GM18858 (cell line): ENCODE results near the gene TIPARP.
A peak's percentile ranks its signal among the peaks of the same experiment; 100 is the strongest.

Source experiments
- ATAC-seq: cut with Tn5 transposase; IDR thresholded peaks from one replicate; pipeline ENCODE4 v1.9.1; 2021; ENCODE audit not compliant: unreplicated experiment

The TIPARP gene, protein sequence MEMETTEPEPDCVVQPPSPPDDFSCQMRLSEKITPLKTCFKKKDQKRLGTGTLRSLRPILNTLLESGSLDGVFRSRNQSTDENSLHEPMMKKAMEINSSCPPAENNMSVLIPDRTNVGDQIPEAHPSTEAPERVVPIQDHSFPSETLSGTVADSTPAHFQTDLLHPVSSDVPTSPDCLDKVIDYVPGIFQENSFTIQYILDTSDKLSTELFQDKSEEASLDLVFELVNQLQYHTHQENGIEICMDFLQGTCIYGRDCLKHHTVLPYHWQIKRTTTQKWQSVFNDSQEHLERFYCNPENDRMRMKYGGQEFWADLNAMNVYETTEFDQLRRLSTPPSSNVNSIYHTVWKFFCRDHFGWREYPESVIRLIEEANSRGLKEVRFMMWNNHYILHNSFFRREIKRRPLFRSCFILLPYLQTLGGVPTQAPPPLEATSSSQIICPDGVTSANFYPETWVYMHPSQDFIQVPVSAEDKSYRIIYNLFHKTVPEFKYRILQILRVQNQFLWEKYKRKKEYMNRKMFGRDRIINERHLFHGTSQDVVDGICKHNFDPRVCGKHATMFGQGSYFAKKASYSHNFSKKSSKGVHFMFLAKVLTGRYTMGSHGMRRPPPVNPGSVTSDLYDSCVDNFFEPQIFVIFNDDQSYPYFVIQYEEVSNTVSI

GRCh38 chr3:156674046-156674910, at the start of gene TIPARP:
TIPARP (plus strand) TSS chr3:156674590; CDS start chr3:156677698, 3,108 bp downstream.
- peak; percentile 73 for ATAC-seq

DNA sequence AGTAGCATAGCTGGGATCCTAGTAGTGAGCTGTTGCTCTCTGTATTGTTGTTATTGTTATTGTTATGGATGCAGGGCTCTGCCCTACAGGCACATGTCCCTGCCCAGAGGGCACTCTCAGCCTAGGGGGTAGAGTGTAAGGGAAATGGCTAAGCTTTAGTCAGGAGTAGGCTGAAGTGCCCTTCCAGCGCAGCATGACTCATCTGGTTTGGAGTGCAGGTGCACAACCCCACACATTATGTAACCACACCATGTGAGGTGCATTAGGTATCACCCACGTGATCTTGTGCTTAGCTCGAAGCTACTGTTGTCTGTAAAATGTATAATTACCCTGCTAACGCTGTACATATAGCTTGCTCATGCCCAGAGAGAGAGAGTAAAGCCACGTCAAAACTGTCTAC, 48.3 kb upstream of the TIPARP start:
- ATAC-seq = no peak

- ATAC-seq = no peak
These were observed 46.3 kb upstream of the TIPARP start for GRCh38 chr3:156627946-156628569.

- no peak for ATAC-seq
These were observed 45.4 kb upstream of the TIPARP start for GRCh38 chr3:156628836-156629618.

- no peak for ATAC-seq
These were observed 44.2 kb upstream of the TIPARP start for GRCh38 chr3:156630081-156630772.

GRCh38 chr3:156630773-156631093, 43.7 kb upstream of the TIPARP start:
- no peak for ATAC-seq

DNA sequence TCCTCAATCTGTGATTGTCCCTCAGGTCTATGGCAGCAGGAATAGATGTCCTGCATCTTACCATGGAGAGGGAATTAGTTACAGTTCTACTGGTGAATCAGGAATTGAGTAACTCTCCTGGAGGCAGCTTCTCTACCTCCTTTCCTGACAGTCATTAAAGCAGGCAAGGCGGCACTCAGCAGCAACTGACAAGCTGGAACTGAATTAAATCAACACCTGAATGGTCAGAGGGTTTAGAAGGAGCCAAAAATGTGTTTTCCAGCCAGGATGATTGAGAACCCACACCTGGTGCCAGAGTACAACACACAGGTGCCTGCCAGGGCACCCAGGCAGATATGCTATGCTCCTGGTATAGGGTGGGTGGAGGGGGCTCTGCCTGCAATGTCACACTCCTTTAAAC, 43.1 kb upstream of the TIPARP start:
- ATAC-seq = no peak

- no peak for ATAC-seq
These were observed 41.8 kb upstream of the TIPARP start for GRCh38 chr3:156632601-156633000.

GRCh38 chr3:156633335-156633734, 41.1 kb upstream of the TIPARP start:
- no peak for ATAC-seq

DNA sequence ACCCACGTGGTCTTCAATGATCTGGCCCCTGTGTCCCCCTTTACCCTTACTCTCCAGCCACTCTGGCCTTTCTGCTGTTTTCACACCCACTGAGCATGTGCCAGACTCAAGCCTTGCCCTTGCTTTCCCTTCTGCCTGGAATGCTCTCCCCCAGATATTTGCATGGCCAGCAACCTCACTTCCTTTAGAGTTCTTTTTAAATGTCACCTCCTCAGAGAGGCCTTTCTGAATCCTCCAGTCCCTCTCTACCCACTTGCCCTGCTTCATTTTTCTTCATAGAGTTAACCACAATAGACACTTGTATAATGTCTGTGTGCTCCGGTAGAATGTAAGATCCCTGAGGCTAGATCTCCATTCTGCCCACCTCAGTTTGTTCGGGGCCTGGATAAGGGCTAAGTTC, 39.4 kb upstream of the TIPARP start:
- no peak for ATAC-seq

DNA sequence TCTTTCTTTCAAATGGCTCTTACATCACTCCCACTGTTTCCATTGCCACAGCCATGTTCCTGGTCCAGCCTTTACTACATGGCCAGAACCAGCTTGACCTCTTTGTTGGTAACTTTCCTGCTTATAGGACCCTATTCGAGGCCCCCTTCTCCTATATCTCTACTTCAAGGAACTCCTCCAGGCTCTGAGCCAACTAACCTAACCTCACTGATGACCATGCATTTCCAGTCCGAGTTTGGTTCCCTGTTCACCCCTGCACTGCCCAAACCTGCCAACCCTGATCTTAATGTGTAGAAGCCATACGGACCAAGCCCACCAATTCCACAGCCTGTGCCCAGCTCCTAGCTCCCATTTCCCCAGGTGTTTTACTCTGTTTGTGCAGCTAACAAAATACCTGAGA, 38.4 kb upstream of the TIPARP start:
- ATAC-seq = no peak

DNA sequence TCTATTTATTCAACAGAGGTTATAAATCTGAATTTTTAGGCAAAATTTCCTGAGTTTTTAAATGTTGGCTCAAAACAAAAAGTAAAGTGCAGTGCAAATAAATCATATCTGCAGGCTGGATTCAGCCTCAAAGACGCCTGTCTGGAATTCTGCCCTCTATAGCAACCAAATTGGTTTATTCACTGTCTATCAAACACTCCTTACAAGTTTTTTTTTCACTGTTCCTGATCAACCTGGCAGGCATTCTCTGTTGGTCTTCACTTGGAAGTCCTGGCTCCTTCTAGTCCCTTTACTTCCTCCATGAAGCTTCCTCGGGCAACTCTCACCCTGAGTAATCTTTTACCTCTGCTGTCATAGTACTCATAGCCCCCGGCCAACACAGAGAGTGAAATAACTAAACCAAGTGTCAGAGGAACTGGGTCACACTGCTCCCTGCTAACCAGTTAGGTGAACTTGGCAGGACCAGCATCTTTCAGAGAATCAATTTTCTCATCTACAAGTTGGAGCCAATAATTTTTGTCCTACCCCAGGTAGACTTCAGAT, 36.8 kb upstream of the TIPARP start:
- no peak for ATAC-seq

- no peak for ATAC-seq
These were observed 36.1 kb upstream of the TIPARP start for GRCh38 chr3:156638271-156638670.

GRCh38 chr3:156639414-156640023, 34.9 kb upstream of the TIPARP start:
- no peak for ATAC-seq

DNA sequence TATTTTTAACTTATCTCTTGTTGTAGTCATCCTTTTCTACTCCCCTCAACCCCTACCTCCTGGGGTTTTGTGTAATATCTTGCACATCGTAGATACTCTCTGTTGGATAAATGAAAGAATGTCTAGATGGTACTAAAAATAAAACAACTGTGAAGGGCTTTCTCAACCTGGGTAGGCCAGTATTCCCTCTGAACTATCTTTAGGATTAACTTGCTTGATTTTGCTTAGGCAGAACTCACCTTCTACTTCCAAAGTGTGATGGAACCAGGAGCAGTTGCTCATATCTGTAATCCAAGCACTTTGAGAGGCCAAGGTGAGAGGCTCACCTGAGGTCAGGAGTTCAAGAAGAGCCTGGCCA, 32.8 kb upstream of the TIPARP start:
- no peak for ATAC-seq

- ATAC-seq = no peak
These were observed 31.4 kb upstream of the TIPARP start for GRCh38 chr3:156642750-156643728.

GRCh38 chr3:156643729-156644389, 30.5 kb upstream of the TIPARP start:
- peak; percentile 71 for ATAC-seq

- no peak for ATAC-seq
These were observed 29.4 kb upstream of the TIPARP start for GRCh38 chr3:156644958-156645357.
